Astrocyte of the cerebellum (primary cell): ENCODE data around the gene FRMD6.
"Not testable (repeated sequence)": the region's sequence is repeated elsewhere in the genome, so short reads cannot be mapped to it uniquely, and the experiment has no call there.

Experiments used
- DNase-seq: peaks from one replicate; pipeline ENCODE4 v3.0.0-alpha.2; 2011; ENCODE audit warnings: low read depth
- H3K4me3 ChIP-seq: 2 replicates; pipeline ENCODE4 v1.5.1; 2011; ENCODE audit warnings: mild to moderate bottlenecking, low read depth, low read length, moderate library complexity
- in situ Hi-C: cut with HindIII; loops from 2 replicates; pipeline ENCODE4 v1.10.0; 2017; ENCODE audit warnings: low sequenced_read_pairs
- TF ChIP-seq, protein P1 (sequence below): IDR thresholded peaks from 2 replicates; pipeline ENCODE4 v1.5.1; 2012; ENCODE audit warnings: low read length, low read depth, moderate library complexity, mild to moderate bottlenecking; ENCODE audit errors: missing control alignments

FRMD6 gene

DNA sequence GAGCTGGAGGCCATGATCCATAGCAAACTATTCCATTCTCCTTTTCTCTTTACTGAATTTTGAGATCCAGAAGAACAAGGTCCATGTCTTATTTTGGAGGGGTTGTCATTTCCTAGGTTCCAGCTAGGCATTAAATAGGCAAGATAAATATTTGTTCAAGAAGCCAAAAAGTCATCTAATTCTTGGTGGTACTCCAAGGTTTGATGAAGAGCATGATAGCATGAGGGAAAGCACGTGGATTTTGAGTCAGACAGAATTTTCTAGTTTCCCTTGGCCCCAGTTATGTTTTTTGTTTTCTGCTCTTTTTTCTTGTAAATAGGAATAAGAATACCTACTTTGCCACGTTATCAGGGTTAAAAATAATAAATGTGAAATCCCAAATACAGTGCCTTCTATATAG, 25.5 kb upstream of the FRMD6 start:
- in situ Hi-C loops, result no loop called here
- TF ChIP-seq, protein P1, sequence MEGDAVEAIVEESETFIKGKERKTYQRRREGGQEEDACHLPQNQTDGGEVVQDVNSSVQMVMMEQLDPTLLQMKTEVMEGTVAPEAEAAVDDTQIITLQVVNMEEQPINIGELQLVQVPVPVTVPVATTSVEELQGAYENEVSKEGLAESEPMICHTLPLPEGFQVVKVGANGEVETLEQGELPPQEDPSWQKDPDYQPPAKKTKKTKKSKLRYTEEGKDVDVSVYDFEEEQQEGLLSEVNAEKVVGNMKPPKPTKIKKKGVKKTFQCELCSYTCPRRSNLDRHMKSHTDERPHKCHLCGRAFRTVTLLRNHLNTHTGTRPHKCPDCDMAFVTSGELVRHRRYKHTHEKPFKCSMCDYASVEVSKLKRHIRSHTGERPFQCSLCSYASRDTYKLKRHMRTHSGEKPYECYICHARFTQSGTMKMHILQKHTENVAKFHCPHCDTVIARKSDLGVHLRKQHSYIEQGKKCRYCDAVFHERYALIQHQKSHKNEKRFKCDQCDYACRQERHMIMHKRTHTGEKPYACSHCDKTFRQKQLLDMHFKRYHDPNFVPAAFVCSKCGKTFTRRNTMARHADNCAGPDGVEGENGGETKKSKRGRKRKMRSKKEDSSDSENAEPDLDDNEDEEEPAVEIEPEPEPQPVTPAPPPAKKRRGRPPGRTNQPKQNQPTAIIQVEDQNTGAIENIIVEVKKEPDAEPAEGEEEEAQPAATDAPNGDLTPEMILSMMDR, result no peak
- no peak for DNase-seq
- H3K4me3 ChIP-seq, result no peak overlapping the region

DNA sequence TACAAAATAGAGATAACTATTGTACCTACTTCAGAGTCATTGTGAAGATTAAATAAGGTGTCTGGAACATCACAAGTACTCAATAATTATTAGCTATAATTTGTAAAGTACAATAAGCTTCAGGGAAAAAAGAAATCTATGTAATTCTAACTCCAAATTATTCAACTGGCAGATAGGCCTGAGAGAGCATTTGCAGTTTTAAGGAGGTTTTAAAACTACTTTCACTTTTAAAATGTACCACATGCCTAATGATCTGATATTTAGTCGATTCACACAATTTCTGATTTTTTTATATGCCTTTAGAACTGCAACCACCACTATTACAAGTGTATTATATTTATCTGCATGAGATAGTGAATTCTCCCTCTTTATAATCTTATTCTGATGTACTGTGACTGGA, 24.9 kb upstream of the FRMD6 start:
- in situ Hi-C loops, result no loop called here
- DNase-seq, result no peak
- no peak overlapping the region for H3K4me3 ChIP-seq
- TF ChIP-seq, protein P1, result no peak

DNA sequence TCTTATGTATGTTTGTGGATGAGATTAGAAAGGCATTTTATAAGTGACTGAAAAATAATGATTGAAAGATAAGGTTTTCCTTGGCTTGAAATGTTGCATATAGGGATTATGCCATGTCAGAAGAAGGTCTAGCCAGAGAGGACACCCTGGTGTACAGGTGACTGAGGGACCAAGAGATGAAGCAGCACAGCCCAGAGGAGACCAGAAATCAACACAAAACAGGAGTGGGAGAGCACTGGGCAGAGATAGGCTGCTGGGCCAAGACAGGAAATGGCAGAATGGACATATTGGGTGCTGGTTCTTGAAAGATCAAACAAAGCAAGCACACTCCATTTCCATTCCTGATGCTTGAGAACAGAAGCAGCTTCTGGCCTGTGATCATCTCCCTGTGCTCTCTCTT, 24.4 kb upstream of the FRMD6 start:
- TF ChIP-seq, protein P1, result no peak
- DNase-seq, result no peak
- no peak overlapping the region for H3K4me3 ChIP-seq
- in situ Hi-C loops, result no loop called here

DNA sequence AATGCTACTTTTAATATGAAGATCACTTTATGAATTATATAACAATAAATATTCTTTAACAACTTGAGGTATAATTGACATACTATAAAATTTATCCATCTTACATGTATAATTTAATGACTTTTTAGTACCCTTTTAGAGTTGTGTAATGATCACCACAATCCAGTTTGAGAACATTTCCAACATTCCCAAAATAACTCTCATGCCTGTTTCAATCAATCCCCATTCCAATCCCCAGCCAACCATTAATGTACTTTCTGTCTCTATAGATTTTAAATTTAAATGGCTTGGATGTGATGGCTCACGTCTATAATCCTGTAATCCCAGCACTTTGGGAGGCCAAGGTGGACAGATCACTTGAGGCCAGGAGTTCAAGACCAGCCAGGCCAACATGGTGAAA, 23.5 kb upstream of the FRMD6 start:
- H3K4me3 ChIP-seq, result no peak overlapping the region
- DNase-seq, result no peak
- TF ChIP-seq, protein P1, result no peak
- in situ Hi-C loops, result no loop called here

DNA sequence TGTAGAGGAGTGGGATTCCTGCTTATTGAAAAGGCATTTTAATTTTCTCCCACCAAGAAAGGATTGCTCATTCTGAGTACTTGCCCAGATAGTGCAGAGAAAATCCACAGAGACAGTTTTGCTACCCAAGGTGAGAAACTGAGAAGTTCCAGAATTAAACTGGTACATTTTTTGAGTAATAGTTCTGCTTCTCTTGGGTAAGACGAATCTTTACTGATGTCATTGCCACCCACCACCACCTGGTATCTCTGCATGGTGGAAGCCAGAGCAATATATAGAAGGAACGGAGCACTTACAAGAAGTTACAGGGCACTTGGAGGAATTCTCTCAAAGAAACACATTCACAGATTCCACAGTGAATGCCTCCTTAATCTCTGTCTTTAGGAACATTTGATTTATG, 20.7 kb upstream of the FRMD6 start:
- H3K4me3 ChIP-seq, result no peak overlapping the region
- in situ Hi-C loops, result no loop called here
- no peak for DNase-seq
- TF ChIP-seq, protein P1, result no peak

DNA sequence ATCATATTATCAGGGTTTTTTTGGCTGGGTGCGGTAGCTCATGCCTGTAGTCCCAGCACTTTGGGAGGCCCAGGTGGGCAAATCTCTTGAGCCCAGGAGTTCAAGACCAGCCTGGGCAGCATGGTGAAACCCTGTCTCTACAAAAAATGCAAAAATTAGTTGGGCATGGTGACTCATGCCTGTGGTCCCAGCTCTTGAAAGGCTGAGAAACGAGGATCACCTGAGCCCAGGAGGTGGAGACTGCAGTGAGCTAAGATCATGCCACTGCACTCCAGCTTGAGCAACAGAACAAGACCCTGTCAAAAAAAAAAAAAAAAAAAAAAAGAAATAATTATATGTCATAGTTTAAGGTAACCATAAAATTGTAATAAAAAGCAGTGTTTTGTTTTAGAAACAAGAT, 18.4 kb upstream of the FRMD6 start:
- in situ Hi-C loops, H3K4me3 ChIP-seq, DNase-seq: not testable (repeated sequence)

DNA sequence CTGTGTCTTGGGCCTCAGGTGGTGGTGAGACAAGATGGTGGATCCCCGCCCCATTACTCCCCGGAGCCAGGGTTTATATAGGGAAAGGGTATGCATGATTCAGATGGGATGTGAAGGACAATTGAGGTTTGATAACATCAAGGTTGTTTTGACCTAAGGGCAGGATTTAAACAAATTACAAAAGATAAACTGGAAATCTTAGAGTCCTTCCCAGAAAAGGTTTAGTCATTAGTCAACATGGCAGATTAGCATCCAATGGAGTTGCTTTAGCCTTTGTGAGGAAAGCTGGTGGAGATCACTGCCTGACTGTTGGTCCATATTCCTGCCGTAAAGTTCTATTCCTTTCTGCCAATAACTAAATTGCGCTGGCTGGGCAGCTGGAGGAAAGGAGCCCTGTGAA, 15.6 kb upstream of the FRMD6 start:
- TF ChIP-seq, protein P1, result no peak
- H3K4me3 ChIP-seq, result no peak overlapping the region
- in situ Hi-C loops, result no loop called here
- DNase-seq, result no peak
